ENCODE results near the gene LDLRAD3.
"Not testable (repeated sequence)": the region's sequence is repeated elsewhere in the genome, so short reads cannot be mapped to it uniquely, and the experiment has no call there.

The LDLRAD3 gene

GRCh38 chr11:35995681-35996271 lies 51.9 kb downstream of the LDLRAD3 start:
- no peak for DNase-seq (ENCODE audit: low read depth)

DNA sequence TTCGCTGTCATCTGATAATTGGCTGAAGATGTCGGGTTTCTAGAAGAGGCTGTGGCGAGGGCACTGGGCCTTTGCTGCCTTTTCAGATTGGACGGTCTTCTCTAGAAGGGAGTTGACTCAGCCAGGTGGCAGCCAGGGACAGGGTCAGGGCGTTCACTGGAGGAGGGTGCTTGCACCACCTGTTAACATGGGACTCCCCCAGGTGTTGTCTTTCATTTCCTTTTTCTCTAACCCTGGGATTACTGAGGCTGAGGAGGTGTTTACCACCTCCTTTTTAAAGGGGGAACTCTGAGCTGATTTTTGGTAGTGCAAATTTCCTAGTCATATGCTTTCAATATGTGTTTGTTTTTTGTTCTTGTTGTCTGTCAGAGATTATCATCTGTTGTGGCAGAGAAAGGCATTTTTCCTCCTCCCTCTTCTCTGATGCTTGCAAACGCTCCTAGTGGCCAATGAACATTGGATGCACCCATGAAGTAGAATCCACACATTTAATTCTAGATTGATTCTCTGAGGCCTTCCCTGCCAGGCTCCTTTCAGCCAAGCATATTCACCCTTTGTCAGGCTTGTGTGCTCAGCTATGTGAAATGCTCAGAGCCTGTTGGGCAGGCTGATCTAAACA lies 54.1 kb downstream of the LDLRAD3 start:
- no peak for DNase-seq (ENCODE audit: low read depth)

GRCh38 chr11:35998634-35999033 lies 54.8 kb downstream of the LDLRAD3 start:
- DNase-seq (ENCODE audit: low read depth) = no peak

GRCh38 chr11:36000616-36001190 lies 56.8 kb downstream of the LDLRAD3 start:
- DNase-seq (ENCODE audit: low read depth) = no peak

- no peak for DNase-seq (ENCODE audit: low read depth)
These were observed 58.3 kb downstream of the LDLRAD3 start for GRCh38 chr11:36002196-36002595.

DNA sequence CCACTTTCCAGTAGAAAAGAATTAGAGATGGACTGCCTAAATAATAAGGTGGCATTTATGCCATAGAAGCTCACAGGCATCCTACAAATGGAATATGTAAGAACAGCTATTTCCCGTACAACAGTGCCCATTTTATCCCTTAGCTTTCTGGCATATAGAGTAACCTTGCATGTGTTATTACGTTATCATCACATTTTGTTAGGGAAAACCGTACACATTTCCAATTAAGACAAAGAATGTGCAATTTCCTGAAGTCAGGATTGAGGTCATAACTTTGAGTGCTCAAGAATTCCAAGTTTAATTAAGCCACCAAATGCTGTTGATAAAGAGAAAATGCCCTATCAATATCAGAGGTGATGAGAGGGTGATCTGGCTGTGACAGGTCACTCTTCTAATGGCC lies 58.9 kb downstream of the LDLRAD3 start:
- no peak for DNase-seq (ENCODE audit: low read depth)

DNA sequence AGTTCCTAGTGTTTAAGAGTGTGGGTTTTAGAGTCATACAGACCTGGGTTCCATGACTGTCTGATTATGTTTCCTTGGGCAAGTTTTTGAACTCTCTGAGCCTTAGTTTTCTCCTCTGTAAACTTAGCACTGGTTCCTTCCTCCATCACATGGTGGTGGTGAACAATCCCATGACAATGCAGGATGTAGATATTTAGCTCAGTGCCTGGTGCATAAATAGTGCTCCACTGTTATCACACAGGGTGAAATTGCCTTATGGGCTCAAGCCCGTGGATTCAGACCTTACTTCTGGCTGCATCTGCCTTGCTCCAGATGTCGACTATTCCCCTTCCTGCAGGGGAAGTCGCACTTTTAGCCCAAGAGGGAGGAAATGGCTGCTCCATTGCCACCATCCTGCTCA lies 62.7 kb downstream of the LDLRAD3 start:
- no peak for DNase-seq (ENCODE audit: low read depth)

DNA sequence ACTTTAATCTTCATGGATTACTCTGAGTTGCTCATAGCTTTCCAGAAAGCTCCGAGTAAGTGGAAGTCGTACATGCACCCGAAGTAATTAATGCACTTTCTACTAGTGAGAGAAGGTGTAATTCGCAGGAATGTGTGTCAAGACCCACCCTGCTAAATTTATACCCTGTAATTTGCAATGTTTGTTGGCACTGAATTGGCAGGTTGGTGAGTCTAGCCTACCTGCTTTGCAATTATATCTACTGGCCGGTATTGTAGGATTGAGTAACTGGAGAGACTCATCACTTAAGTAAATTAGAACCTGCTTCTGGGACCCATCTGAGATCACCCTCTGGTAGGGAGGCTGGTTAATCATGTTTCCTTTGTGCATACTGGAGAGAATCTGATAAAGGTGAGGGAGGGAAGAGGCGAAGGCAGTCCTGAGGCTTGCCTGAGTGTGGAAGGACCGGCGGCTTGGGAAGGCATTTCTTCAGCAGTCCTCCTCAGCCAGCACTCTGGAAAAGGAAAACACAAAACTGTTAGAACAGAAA lies 63.3 kb downstream of the LDLRAD3 start:
- no peak for DNase-seq (ENCODE audit: low read depth)

GRCh38 chr11:36008584-36008983 lies 64.7 kb downstream of the LDLRAD3 start:
- DNase-seq (ENCODE audit: low read depth) = no peak

DNA sequence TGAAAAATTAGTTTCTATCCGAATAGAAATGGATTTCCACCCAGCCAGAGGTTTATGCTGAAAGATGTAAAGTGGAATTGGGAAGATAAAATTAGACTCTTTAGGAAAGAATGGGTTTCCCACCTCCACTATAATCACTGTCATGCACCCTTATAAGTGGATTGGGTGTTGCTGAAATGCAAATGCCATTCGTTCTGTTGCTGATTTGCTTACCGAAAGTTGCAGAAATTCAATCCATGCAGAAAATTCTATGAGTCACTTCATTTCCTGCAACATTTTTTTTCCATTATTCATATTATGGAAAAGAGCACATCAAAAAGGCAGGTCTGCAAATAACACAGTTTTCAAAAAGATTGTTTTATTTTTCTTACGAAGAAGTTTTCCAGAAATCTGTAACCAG lies 65.6 kb downstream of the LDLRAD3 start:
- DNase-seq (ENCODE audit: low read depth) = no peak

DNA sequence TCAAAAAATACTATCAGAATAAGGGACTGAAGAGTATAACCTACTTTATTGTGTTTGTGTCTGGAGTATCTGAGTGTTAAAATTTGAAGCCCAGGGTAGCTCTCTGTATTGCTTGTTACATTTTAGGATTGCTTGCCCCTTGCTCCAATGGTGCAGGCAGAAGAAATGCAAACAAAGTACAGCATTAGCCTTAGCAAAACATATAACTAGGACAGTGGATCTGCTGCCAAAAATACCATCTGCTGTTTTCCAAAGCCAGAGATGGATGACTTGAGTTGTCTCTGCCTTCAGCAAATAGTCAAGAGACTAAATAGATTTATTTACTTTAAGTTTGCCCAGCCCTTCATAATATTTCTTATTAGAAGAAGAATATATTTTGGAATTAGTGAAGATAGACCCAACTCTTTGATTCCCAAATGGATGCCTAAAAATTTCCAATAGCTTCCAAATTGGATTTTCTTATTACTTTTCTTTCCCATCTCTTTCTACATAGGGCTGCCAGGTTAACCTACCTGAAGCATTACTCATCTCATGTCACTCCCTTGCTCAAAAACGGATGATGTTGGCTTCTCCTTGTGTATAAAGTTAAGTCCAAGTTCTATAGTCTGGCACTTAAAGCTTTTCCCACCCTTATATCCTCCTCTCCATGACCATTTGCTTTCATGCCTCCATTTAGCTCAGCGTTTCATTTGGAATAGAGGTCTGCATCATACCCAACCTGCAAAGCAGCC lies 66.3 kb downstream of the LDLRAD3 start:
- DNase-seq (ENCODE audit: low read depth) = no peak

DNA sequence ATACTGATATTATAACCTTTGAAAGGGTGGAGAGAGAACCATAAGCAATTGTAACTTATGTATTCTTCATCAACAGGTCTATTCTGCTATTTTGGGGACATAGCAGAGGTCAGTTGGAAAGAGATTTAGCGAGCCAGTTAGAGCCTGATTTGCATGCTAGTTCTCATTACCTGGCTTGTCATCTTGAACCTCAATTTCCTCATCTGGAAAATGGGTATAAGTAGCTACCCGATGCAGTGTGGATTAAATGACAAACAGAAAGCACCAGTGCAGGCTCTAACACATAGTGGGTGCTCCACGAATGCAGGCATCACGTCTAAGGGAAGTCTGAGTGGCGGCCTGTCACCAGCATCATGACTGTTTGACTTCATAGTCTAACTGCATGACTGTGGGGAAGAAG lies 67.7 kb downstream of the LDLRAD3 start:
- no peak for DNase-seq (ENCODE audit: low read depth)

DNA sequence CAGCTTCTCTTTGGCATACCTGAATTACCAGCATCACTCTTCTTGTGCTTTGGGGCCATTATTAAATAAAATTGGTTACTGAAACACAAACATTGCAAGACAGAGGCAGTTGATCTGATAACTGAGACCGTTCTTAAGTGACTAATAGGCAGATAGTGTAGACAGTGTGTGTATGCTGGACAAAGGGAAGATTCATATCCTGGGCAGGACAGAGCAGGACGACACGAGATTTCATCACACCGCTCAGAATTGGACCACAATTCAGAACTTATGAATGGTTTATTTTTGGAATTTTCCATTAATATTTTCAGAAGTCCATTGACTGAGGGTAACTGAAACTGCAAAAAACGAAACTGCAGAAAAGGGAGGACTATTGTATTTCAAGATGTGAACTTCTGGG lies 68.6 kb downstream of the LDLRAD3 start:
- no peak for DNase-seq (ENCODE audit: low read depth)

GRCh38 chr11:36012979-36013378 lies 69.1 kb downstream of the LDLRAD3 start:
- DNase-seq (ENCODE audit: low read depth) = no peak

DNA sequence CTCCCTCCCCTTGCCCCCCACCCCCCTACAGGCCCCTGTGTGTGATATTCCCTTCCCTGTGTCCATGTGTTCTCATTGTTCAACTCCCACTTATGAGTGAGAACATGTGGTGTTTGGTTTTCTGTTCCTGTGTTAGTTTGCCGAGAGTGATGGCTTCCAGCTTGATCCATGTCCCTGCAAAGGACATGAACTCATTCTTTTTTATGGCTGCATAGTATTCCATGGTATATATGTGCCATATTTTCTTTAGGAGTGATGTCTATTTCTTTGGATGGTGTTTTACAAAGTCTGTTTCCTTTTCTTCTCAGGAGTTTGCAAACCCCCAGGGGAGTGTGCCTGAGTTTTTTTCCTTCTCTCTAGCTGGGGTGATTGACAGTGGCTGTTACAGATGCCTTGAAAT lies 69.6 kb downstream of the LDLRAD3 start:
- DNase-seq (ENCODE audit: low read depth) = not testable (repeated sequence)

DNA sequence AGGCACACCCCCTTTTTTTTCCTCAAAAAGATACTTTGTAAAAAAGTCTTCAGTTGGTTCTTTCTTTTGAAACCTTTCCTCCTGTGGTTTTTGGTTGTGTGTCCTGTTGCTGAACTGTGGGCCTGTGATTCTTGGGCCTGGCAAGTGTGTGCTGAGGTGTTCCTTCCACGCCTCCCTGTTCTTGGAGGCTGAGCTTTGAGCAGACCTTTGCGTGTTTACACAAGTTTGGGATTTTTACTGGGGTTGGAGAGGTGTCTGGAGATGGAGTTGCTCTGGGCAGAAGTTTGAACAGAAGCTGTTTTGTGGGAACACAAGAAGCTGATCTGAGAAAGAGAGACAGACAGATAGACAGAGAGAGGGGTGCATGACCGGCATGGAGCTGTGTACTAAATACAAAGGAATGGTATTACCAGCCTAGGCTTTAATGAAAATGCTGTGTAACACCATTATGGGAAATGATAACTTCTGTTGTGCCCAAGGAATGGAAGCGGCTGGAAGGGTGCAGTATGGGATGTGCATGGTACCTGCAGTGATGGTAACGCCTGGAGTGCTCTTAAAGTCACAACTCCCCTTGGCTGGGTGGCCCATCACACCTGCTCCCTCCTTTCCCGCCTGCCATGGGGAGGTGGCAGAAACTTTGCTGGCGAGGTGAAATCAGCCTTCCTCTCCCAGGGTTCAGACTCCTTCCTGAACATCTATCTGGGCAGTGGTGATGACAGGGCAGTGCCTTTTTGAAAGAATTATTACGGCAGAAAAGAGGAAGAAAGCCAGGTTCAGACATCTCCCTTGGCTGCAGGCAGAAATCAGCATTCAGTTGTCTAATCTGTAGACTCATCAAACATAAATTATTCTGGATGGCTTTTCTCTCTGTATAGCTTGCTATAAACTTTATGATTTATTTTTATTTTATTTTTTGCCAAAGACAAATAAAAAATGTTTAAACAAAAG lies 70.4 kb downstream of the LDLRAD3 start:
- DNase-seq (ENCODE audit: low read depth) = no peak

GRCh38 chr11:36014898-36015665 lies 71.2 kb downstream of the LDLRAD3 start:
- no peak for DNase-seq (ENCODE audit: low read depth)

- DNase-seq (ENCODE audit: low read depth) = no peak
These were observed 71.9 kb downstream of the LDLRAD3 start for GRCh38 chr11:36015799-36016198.

GRCh38 chr11:36016263-36016662 lies 72.4 kb downstream of the LDLRAD3 start:
- DNase-seq (ENCODE audit: low read depth) = no peak

DNA sequence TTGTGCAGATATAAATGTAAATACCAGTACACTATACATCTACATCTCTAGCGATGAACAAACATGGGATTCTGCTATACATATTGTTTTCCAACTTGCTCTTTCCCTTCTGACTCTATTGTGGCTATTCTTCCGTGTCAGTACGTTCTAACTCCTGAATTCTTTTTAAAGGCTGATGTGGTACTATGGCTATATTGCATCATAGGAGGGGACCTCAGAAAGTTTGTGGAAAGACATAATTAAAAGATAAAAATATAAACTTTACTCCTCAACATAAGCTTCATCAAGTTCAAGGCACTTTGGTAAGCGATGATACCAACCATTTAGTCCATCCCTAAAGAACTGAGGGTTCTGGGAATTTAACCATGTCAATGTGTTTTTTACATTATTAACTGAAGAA lies 72.8 kb downstream of the LDLRAD3 start:
- DNase-seq (ENCODE audit: low read depth) = no peak

DNA sequence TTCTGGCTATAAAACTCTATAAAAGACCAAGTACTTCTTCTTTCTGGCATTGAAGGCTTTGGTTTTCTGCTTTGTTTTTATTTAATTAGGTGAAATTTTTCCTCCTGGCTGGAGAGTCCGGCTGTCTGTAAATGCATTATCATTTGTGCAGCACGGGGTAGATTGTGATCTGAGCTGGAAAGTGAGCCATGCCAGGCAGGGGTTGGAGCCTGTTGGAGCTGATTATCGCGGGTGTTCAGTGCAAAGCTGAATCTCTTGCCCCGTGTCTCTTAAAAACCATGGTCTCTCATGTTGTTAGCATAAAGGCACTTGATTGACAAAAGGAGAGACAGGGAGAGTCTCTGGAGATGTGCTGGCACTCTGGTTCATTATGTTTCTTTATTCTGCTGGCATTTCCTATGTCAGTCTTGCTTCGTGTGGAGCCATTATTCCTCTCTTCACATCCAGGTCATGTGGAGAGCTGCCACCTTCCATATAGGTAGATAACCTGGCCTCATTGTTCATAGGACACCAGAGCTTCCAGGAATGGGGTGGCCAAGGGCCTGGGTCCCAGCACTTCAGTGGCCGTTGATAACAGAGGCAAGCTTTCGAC lies 75.2 kb downstream of the LDLRAD3 start:
- DNase-seq (ENCODE audit: low read depth) = no peak
